H1 (cell line): ENCODE results near the gene MCM6. TPM values are rescaled to one million over a fixed set of nuclear protein-coding genes. Genes with fewer than 3 reads are reported as not detected.

Experiments
- CTCF ChIA-PET: fragments of 300-600 bp; sonication (Branson Sonifier 250); formaldehyde crosslinking; loops from one replicate; lab custom pipeline; 2021; ENCODE audit not compliant: partially characterized antibody; lab: Charles Lee
- POLR2A ChIA-PET: fragments of 300-600 bp; sonication (Branson Sonifier 250); formaldehyde crosslinking; loops from one replicate; lab custom pipeline; 2021; ENCODE audit warnings: inconsistent platforms; ENCODE audit not compliant: partially characterized antibody; lab: Charles Lee
- DNase-seq, 2 experiments: peaks; one replicate each; pipeline versions ENCODE4 v3.0.0 to v3.0.0-alpha.2; 2010 to 2022; ENCODE audit warnings: low spot score in 2 of 2, low read depth in 1 of 2, mixed read lengths in 1 of 2
- FAIRE-seq: peaks from 2 replicates; lab custom pipeline; 2011; peaks lifted over from hg19 to GRCh38; lab: Jason Lieb, UNC
- H2AFZ ChIP-seq: 2 replicates; pipeline ENCODE4 v1.8.1; 2012; ENCODE audit warnings: low read length, inconsistent platforms
- H2AK5ac ChIP-seq: 2 replicates; pipeline ENCODE4 v1.6.1; 2013; ENCODE audit warnings: low read depth, low read length
- H2BK120ac ChIP-seq: replicated peaks from 2 replicates; pipeline ENCODE3; 2013; ENCODE audit warnings: low read depth, low read length, inconsistent platforms
- H2BK12ac ChIP-seq: 2 replicates; pipeline ENCODE4 v1.6.1; 2013; ENCODE audit warnings: low read depth, low read length
- H2BK15ac ChIP-seq: 2 replicates; pipeline ENCODE4 v1.6.1; 2013; ENCODE audit warnings: low read length
- H2BK20ac ChIP-seq: 2 replicates; pipeline ENCODE4 v1.6.1; 2013; ENCODE audit warnings: low read length
- H2BK5ac ChIP-seq: 2 replicates; pipeline ENCODE4 v1.6.1; 2013; ENCODE audit warnings: low read depth, low read length
- H3K14ac ChIP-seq: 2 replicates; pipeline ENCODE4 v1.6.1; 2013; ENCODE audit warnings: inconsistent platforms; ENCODE audit not compliant: insufficient read length
- H3K18ac ChIP-seq: 2 replicates; pipeline ENCODE4 v1.6.1; 2013; ENCODE audit warnings: low read length; ENCODE audit errors: extremely low read depth
- H3K23ac ChIP-seq: 2 replicates; pipeline ENCODE4 v1.6.1; 2013; ENCODE audit warnings: inconsistent platforms; ENCODE audit not compliant: insufficient read length
- H3K23me2 ChIP-seq: 2 replicates; pipeline ENCODE4 v1.6.1; 2013; ENCODE audit warnings: low read depth, low read length
- H3K27ac ChIP-seq: 2 replicates; pipeline ENCODE4 v1.6.1; 2011; ENCODE audit warnings: low read depth, low read length, inconsistent platforms
- H3K27me3 ChIP-seq, 4 experiments: replicated peaks in 1 of 4; 1 replicate in 1 of 4; 2 replicates in 3 of 4; pipeline versions ENCODE4 v1.6.1 to v1.8.1; 2011 to 2013; ENCODE audit warnings: low read length in 3 of 4, mild to moderate bottlenecking in 3 of 4, inconsistent platforms in 2 of 4, mixed read lengths in 2 of 4, moderate library complexity in 1 of 4; ENCODE audit not compliant: control insufficient read depth in 3 of 4, insufficient read depth in 3 of 4; ENCODE audit errors: extremely low read depth in 1 of 4
- H3K36me3 ChIP-seq, 4 experiments: 2 replicates each; pipeline versions ENCODE4 v1.6.1 to v1.8.1; 2011 to 2013; ENCODE audit warnings: mild to moderate bottlenecking in 4 of 4, low read length in 3 of 4, moderate library complexity in 2 of 4, control low read depth in 1 of 4, inconsistent platforms in 1 of 4; ENCODE audit not compliant: insufficient read depth in 4 of 4, control insufficient read depth in 2 of 4
- H3K4ac ChIP-seq: replicated peaks from 2 replicates; pipeline ENCODE3; 2013; ENCODE audit warnings: low read length, low read depth, mixed read lengths, inconsistent platforms; ENCODE audit not compliant: insufficient read length
- H3K4me1 ChIP-seq, 4 experiments: replicated peaks in 1 of 4; 1 replicate in 1 of 4; 2 replicates in 3 of 4; pipeline versions ENCODE4 v1.6.1 to v1.8.1; 2011 to 2013; ENCODE audit warnings: low read length in 3 of 4, inconsistent platforms in 2 of 4, mixed read lengths in 1 of 4; ENCODE audit not compliant: insufficient read depth in 4 of 4, control insufficient read depth in 3 of 4
- H3K4me2 ChIP-seq, 2 experiments: 2 replicates each; pipeline versions ENCODE4 v1.6.1 to v1.8.1; 2011 to 2013; ENCODE audit warnings: low read depth in 2 of 2, low read length in 2 of 2, control low read depth in 1 of 2, inconsistent platforms in 1 of 2, mild to moderate bottlenecking in 1 of 2; ENCODE audit not compliant: insufficient read depth in 1 of 2
- H3K4me3 ChIP-seq, 4 experiments: fragments of 200-600, 300-600 bp in 1 of 4; sonication (generic), shearing (Covaris generic), sonication (Bioruptor Twin) in 1 of 4; 2 replicates each; pipeline versions ENCODE4 v1.5.1 to v1.8.1; 2011 to 2016; ENCODE audit warnings: low read length in 4 of 4, low read depth in 3 of 4, control low read depth in 2 of 4, inconsistent platforms in 2 of 4, mild to moderate bottlenecking in 2 of 4, mixed read lengths in 1 of 4, moderate library complexity in 1 of 4; ENCODE audit not compliant: insufficient read depth in 2 of 4; ENCODE audit errors: extremely low read depth in 1 of 4
- H3K56ac ChIP-seq: replicated peaks from 2 replicates; pipeline ENCODE3; 2013; ENCODE audit warnings: low read depth, mild to moderate bottlenecking, mixed read lengths, low read length, inconsistent platforms; ENCODE audit not compliant: insufficient read length
- H3K79me1 ChIP-seq: 2 replicates; pipeline ENCODE4 v1.6.1; 2013; ENCODE audit warnings: low read depth, low read length, control low read depth
- H3K79me2 ChIP-seq, 2 experiments: 2 replicates each; pipeline versions ENCODE4 v1.6.1 to v1.8.1; 2012 to 2013; ENCODE audit warnings: low read length in 2 of 2, mild to moderate bottlenecking in 2 of 2, inconsistent platforms in 1 of 2; ENCODE audit not compliant: insufficient read depth in 2 of 2, control insufficient read depth in 1 of 2
- H3K9ac ChIP-seq, 4 experiments: replicated peaks in 1 of 4; 1 replicate in 1 of 4; 2 replicates in 3 of 4; pipeline versions ENCODE4 v1.6.1 to v1.8.1; 2011 to 2013; ENCODE audit warnings: low read depth in 3 of 4, low read length in 3 of 4, control low read depth in 2 of 4, mild to moderate bottlenecking in 2 of 4, moderate library complexity in 2 of 4, inconsistent platforms in 1 of 4; ENCODE audit errors: extremely low read depth in 1 of 4
- H3K9me3 ChIP-seq, 2 experiments: 2 replicates each; pipeline versions ENCODE4 v1.6.1 to v1.8.1; 2012 to 2013; ENCODE audit warnings: mild to moderate bottlenecking in 2 of 2, moderate library complexity in 2 of 2, control low read depth in 1 of 2, inconsistent platforms in 1 of 2, low read depth in 1 of 2, low read length in 1 of 2, mixed read lengths in 1 of 2; ENCODE audit not compliant: insufficient read depth in 2 of 2
- H4K20me1 ChIP-seq, 2 experiments: replicated peaks in 1 of 2; 2 replicates each; pipeline versions ENCODE3 to v1.8.1; 2011 to 2013; ENCODE audit warnings: inconsistent platforms in 2 of 2, low read length in 2 of 2, mild to moderate bottlenecking in 1 of 2; ENCODE audit not compliant: insufficient read depth in 2 of 2, control insufficient read depth in 1 of 2
- H4K5ac ChIP-seq: 2 replicates; pipeline ENCODE4 v1.6.1; 2013; ENCODE audit warnings: low read length, low read depth, mixed read lengths, inconsistent platforms; ENCODE audit not compliant: insufficient read length
- H4K8ac ChIP-seq: 2 replicates; pipeline ENCODE4 v1.8.0; 2013; ENCODE audit warnings: mild to moderate bottlenecking, moderate library complexity, low read length, inconsistent platforms; ENCODE audit not compliant: insufficient read depth; ENCODE audit errors: extremely low read depth
- H4K91ac ChIP-seq: replicated peaks from 2 replicates; pipeline ENCODE3; 2013; ENCODE audit warnings: low read length, mixed read lengths, inconsistent platforms; ENCODE audit not compliant: insufficient read length
- EP300 ChIP-seq, 2 experiments: IDR thresholded peaks; 1 replicate in 1 of 2; 2 replicates in 1 of 2; pipeline ENCODE4 v1.6.1; 2011 to 2012; ENCODE audit warnings: low read depth in 2 of 2, low read length in 2 of 2, mild to moderate bottlenecking in 2 of 2, borderline replicate concordance in 1 of 2, inconsistent platforms in 1 of 2, moderate library complexity in 1 of 2
- GTF2F1 ChIP-seq: IDR thresholded peaks from 2 replicates; pipeline ENCODE4 v1.6.1; 2012; ENCODE audit warnings: low read depth, low read length, improper control_type of control experiment, borderline replicate concordance
- WGBS, 2 experiments: shearing (Covaris generic) in 1 of 2; methylation state at CpG; one replicate each; pipeline versions ENCODE4 v1.1.6 to v1.1.7; 2013 to 2015; ENCODE audit warnings: low lambda C conversion rate in 2 of 2, mixed read lengths in 2 of 2, inconsistent platforms in 1 of 2, low coverage in 1 of 2, missing lambda C conversion rate in 1 of 2; ENCODE audit not compliant: insufficient replicate concordance in 2 of 2, insufficient coverage in 1 of 2, insufficient read length in 1 of 2; ENCODE audit errors: extremely low coverage in 1 of 2, missing lambda C conversion rate in 1 of 2; 5-methylcytosine and 5-hydroxymethylcytosine counted together
- polyA plus RNA-seq, 7 experiments: library from polyadenylated mRNA; depleted of rRNA in 3 of 7; stranded (reverse) in 5 of 7; unstranded in 2 of 7; fragments of >200 nt in 5 of 7; fragments of 200-250 nt in 2 of 7; gene quantifications; 1 replicate in 5 of 7; 2 replicates in 1 of 7; 4 replicates in 1 of 7; pipeline versions ENCODE4 v1.2.1 to v1.2.3, GENCODE V29; 2011 to 2013; ENCODE audit warnings: missing spikeins in 2 of 7, mixed read lengths in 2 of 7
- total RNA-seq: library from RNA; stranded (reverse); fragmentation: NEBNext Ultra II Directional; extraction: Animal tissue kit (Norgen Biotek cat#: 25700); gene quantifications from 2 replicates; pipeline ENCODE4 v1.2.1, GENCODE V29; 2021

Gene MCM6
- total and polyA plus RNA-seq, 2 of the 8 experiments (the other 6 are each of a cell fraction or from before 2014, with no cell fraction given), result 60.2 to 134 TPM

DNA sequence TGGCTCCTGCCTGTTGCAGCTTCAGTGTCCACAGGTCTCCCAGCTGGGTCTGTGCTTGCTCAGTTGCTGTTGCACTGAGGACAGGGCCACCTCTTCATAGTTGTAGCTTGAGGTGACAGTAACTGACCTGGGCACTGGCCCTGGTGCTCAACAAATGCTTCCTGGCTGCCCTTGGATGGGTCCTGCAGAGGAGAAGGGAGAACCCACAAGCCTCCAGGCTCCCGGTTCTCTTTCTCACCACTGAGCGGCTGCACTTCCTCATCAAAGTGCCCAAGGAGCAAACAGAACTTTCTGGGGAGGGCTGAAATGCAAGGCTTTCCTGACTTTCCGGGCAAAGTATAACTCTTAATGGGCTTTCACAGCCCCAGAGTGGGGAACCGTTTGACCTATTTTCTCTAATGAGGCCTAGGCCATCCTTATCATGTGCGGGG, 78.0 kb downstream of the MCM6 start:
- Histone ChIP-seq H2BK5ac (peak overlapping the region; percentile 63; the same call in 1 of the 2 replicates), H3K4me1 (no peaks in the 10 kb centered on the region; a peak in 1 of 7 replicates), H4K5ac (no peak overlapping the region), H3K23me2 (no peaks in the 10 kb centered on the region), H3K79me1 (no peaks in the 10 kb centered on the region; the same call in 1 of the 2 replicates), H3K56ac (no peak overlapping the region), H2AFZ (peak overlapping the region; percentile 18), H3K23ac (no peak overlapping the region), H3K14ac (no peak overlapping the region), H2BK12ac (peak overlapping the region; percentile 44; the same call in 1 of the 2 replicates), H4K8ac (no peak overlapping the region), H3K4me3 (no peak overlapping the region), H3K36me3 (no peaks in the 10 kb centered on the region), H2BK20ac (no peak overlapping the region), H2BK120ac (no peak overlapping the region), H3K79me2 (no peaks in the 10 kb centered on the region), H3K9ac (no peak overlapping the region), H3K4ac (no peak overlapping the region), H2BK15ac (no peak overlapping the region), H2AK5ac (no peak overlapping the region), H3K27me3 (no peaks in the 10 kb centered on the region), H3K9me3 (peaks cover 15 to 29% of the 10 kb centered on the region in 2 experiments), H3K18ac (no peak overlapping the region), H4K20me1 (no peaks in the 10 kb centered on the region), H3K27ac (peak overlapping the region; percentile 42; the same call in 1 of the 2 replicates), H3K4me2 (no peak overlapping the region), H4K91ac (no peak overlapping the region)
- CTCF ChIA-PET, result interaction anchor here (0.6 to 5.8 kb wide), 41 partner anchors 9 to 812 kb away, joined by 3 to 87 read pairs (median 4); partner anchors contain the start of genes LCT, MCM6 and UBXN4
- DNase-seq, result no peak
- 98% methylated on average over 3 of the region's 5 CpGs; no CpG with 5 or more reads in 1 of the 2 experiments for WGBS, 2 experiments
- FAIRE-seq, result no peak
- POLR2A ChIA-PET, result interaction anchor here (1.7 kb wide), 1 partner anchor 77 kb away, joined by 6 read pairs; no protein-coding TSS in a partner anchor
- no peak for TF ChIP-seq GTF2F1
- no peak for TF ChIP-seq EP300 (IDR thresholded peaks at IDR 0.05; ENCODE audit: borderline replicate concordance in 1 of 2, low read depth in 2 of 2, low read length in 2 of 2)
